B cell (primary cell): ENCODE results near the gene BNC2. TPM values are rescaled to one million over a fixed set of nuclear protein-coding genes. Genes with fewer than 3 reads are reported as not detected.

Source experiments
- ATAC-seq: fragments of 200-7000 bp; cut with Tn5 transposase; one replicate; pipeline ENCODE4 v1.10.0; 2021; ENCODE audit warnings: low read depth, mild to moderate bottlenecking, moderate number of reproducible peaks, moderate library complexity
- CTCF ChIA-PET: fragments of 350-600 bp; sonication (Branson Sonifier 250); formaldehyde crosslinking; loops from one replicate; lab custom pipeline; 2021; ENCODE audit warnings: antibody characterized with exemption, inconsistent platforms; lab: Charles Lee
- POLR2A ChIA-PET: fragments of 350-600 bp; sonication (Branson Sonifier 250); formaldehyde crosslinking; loops from one replicate; lab custom pipeline; 2021; ENCODE audit warnings: antibody characterized with exemption; lab: Charles Lee
- DNase-seq: peaks from one replicate; pipeline ENCODE4 v3.0.0; 2013
- H2AFZ ChIP-seq: 2 replicates; pipeline ENCODE4 v1.6.1; 2012; ENCODE audit warnings: mild to moderate bottlenecking, low read depth, low read length; ENCODE audit not compliant: insufficient read depth, poor library complexity, severe bottlenecking
- H3K27ac ChIP-seq, 2 donors: 1 replicate in 1 of 2; 2 replicates in 1 of 2; pipeline ENCODE4 v1.5.1; 2012 to 2013; ENCODE audit warnings: low read length in 2 of 2, mild to moderate bottlenecking in 2 of 2, moderate library complexity in 1 of 2
- H3K27me3 ChIP-seq, 4 experiments: fragments of 200-600 bp in 1 of 4; sonication (generic) in 1 of 4; replicated peaks in 1 of 4; 1 replicate in 2 of 4; 2 replicates in 2 of 4; pipeline versions ENCODE4 v1.6.1 to v1.7.0; 2013 to 2016; ENCODE audit warnings: low read length in 3 of 4, mild to moderate bottlenecking in 2 of 4, mixed read lengths in 1 of 4, moderate library complexity in 1 of 4; ENCODE audit not compliant: insufficient read depth in 4 of 4, control insufficient read depth in 3 of 4; ENCODE audit errors: control extremely low read depth in 1 of 4
- H3K36me3 ChIP-seq, 2 experiments: replicated peaks in 1 of 2; 1 replicate in 1 of 2; 2 replicates in 1 of 2; pipeline versions ENCODE4 v1.6.1 to v1.7.1; 2013; ENCODE audit warnings: low read length in 1 of 2; ENCODE audit not compliant: insufficient read depth in 2 of 2, control insufficient read depth in 1 of 2; ENCODE audit errors: control extremely low read depth in 1 of 2, extremely low read depth in 1 of 2
- H3K4me1 ChIP-seq, 2 donors: fragments of 200-600 bp in 1 of 2; sonication (generic) in 1 of 2; 1 replicate in 1 of 2; 2 replicates in 1 of 2; pipeline versions ENCODE4 v1.5.1 to v1.6.1; 2013 to 2017; ENCODE audit warnings: low read length in 2 of 2; ENCODE audit not compliant: control insufficient read depth in 2 of 2, insufficient read depth in 2 of 2
- H3K4me2 ChIP-seq: replicated peaks from 2 replicates; pipeline ENCODE3; 2012; ENCODE audit warnings: mild to moderate bottlenecking, low read depth, low read length; ENCODE audit not compliant: poor library complexity, severe bottlenecking
- H3K4me3 ChIP-seq, 5 experiments: fragments of 200-600 bp in 1 of 5; sonication (generic) in 1 of 5; 1 replicate in 3 of 5; 2 replicates in 2 of 5; pipeline versions ENCODE4 v1.5.1 to v1.7.0; 2011 to 2016; ENCODE audit warnings: low read length in 4 of 5, mild to moderate bottlenecking in 4 of 5, low read depth in 2 of 5, control low read depth in 1 of 5, moderate library complexity in 1 of 5; ENCODE audit not compliant: insufficient read depth in 1 of 5; ENCODE audit errors: control extremely low read depth in 1 of 5, extremely low read depth in 1 of 5
- H3K79me2 ChIP-seq: fragments of 200-600 bp; sonication (generic); one replicate; pipeline ENCODE4 v1.6.0; 2016; ENCODE audit warnings: low read length; ENCODE audit not compliant: control insufficient read depth, insufficient read depth
- H3K9ac ChIP-seq: fragments of 200-600 bp; sonication (generic); 2 replicates; pipeline ENCODE4 v1.6.1; 2017; ENCODE audit warnings: mild to moderate bottlenecking, low read length, moderate library complexity
- H3K9me3 ChIP-seq, 3 donors: one replicate each; pipeline versions ENCODE4 v1.6.1 to v1.7.1; 2013; ENCODE audit warnings: low read length in 2 of 3; ENCODE audit not compliant: control insufficient read depth in 2 of 3, insufficient read depth in 1 of 3; ENCODE audit errors: control extremely low read depth in 1 of 3
- H4K20me1 ChIP-seq: 2 replicates; pipeline ENCODE4 v1.6.0; 2012; ENCODE audit warnings: mild to moderate bottlenecking, low read length; ENCODE audit not compliant: insufficient read depth, control insufficient read depth, poor library complexity, severe bottlenecking
- H3K27ac Mint-ChIP-seq: one replicate; pipeline ENCODE4 v1.8.0; 2021; ENCODE audit warnings: mixed read lengths
- H3K27me3 Mint-ChIP-seq: one replicate; pipeline ENCODE4 v1.8.0; 2021; ENCODE audit warnings: mixed read lengths
- H3K4me1 Mint-ChIP-seq: one replicate; pipeline ENCODE4 v1.8.0; 2021; ENCODE audit warnings: mixed read lengths
- H3K4me3 Mint-ChIP-seq: one replicate; pipeline ENCODE4 v1.8.0; 2021; ENCODE audit warnings: mixed read lengths
- H3K9me3 Mint-ChIP-seq: one replicate; pipeline ENCODE4 v1.8.0; 2022; ENCODE audit warnings: mixed read lengths; ENCODE audit not compliant: insufficient read depth
- EZH2 ChIP-seq: IDR thresholded peaks from 2 replicates; pipeline ENCODE4 v1.6.1; 2012; ENCODE audit warnings: borderline replicate concordance, low read depth, mild to moderate bottlenecking, moderate library complexity, low read length; ENCODE audit not compliant: insufficient read depth, poor library complexity, severe bottlenecking
- WGBS: methylation state at CpG from one replicate; pipeline ENCODE4 v1.1.5; 2013; ENCODE audit warnings: missing lambda C conversion rate; ENCODE audit not compliant: insufficient coverage; 5-methylcytosine and 5-hydroxymethylcytosine counted together
- intact Hi-C: fragments of 100-400 bp; cut with micrococcal nuclease; formaldehyde crosslinking; loops from one replicate; pipeline ENCODE4 v1.10.0; 2022
- polyA plus RNA-seq: library from polyadenylated mRNA; depleted of rRNA; stranded (reverse); fragments of >200 nt; gene quantifications from 2 replicates; pipeline ENCODE4 v1.2.3, GENCODE V29; 2012
- total RNA-seq, 2 donors: library from RNA; stranded (reverse); fragments of 120-200 nt in 1 of 2; gene quantifications; 1 replicate in 1 of 2; 2 replicates in 1 of 2; pipeline versions ENCODE4 v1.2.3 to v1.2.4, GENCODE V29; 2013 to 2022
- TF ChIP-seq, protein P1 (sequence below): fragments of 200-600 bp; IDR thresholded peaks from one replicate; pipeline ENCODE4 v1.8.0; 2022; ENCODE audit warnings: antibody characterized with exemption, mild to moderate bottlenecking

BNC2 gene
- total and polyA plus RNA-seq, 2 donors (not counting 1 experiment from before 2014, with no cell fraction given) = 0.01 TPM; not detected in 1

DNA sequence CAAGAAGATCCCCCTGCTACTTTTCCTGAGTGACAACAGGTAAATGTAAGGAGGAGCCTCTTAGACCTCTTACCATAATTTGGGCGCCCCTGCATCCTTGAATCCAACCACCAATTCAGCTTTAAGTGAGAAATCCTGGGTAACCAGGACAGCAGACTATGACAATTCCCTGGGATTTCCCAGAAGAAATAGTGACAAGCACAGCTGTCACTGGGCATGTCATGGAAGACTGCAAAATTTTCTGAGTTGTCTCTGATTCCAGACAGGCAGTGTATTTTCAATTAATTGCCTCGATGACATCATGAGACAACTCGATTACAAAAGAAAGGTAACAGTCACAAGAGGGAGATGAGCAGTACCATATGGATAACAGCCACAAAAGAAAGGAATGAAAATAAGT is 256.9 kb downstream of the BNC2 start:
- CTCF ChIA-PET = no interaction called here
- Histone ChIP-seq H3K9me3 (no peaks in the 10 kb centered on the region), H2AFZ (no peak overlapping the region), H3K36me3 (no peaks in the 10 kb centered on the region), H3K4me2 (no peak overlapping the region), H3K79me2 (no peaks in the 10 kb centered on the region), H3K27me3 (no peaks in the 10 kb centered on the region), H4K20me1 (no peaks in the 10 kb centered on the region), H3K4me3 (no peak overlapping the region), H3K4me1 (no peaks in the 10 kb centered on the region), H3K9ac (no peak overlapping the region), H3K27ac (no peak overlapping the region)
- ATAC-seq = no peak
- TF ChIP-seq EZH2 = no peak
- TF ChIP-seq, protein P1, sequence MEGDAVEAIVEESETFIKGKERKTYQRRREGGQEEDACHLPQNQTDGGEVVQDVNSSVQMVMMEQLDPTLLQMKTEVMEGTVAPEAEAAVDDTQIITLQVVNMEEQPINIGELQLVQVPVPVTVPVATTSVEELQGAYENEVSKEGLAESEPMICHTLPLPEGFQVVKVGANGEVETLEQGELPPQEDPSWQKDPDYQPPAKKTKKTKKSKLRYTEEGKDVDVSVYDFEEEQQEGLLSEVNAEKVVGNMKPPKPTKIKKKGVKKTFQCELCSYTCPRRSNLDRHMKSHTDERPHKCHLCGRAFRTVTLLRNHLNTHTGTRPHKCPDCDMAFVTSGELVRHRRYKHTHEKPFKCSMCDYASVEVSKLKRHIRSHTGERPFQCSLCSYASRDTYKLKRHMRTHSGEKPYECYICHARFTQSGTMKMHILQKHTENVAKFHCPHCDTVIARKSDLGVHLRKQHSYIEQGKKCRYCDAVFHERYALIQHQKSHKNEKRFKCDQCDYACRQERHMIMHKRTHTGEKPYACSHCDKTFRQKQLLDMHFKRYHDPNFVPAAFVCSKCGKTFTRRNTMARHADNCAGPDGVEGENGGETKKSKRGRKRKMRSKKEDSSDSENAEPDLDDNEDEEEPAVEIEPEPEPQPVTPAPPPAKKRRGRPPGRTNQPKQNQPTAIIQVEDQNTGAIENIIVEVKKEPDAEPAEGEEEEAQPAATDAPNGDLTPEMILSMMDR = no peak
- Mint-ChIP-seq H3K4me1 (no peaks in the 10 kb centered on the region), H3K27ac (no peak overlapping the region), H3K9me3 (no peaks in the 10 kb centered on the region), H3K27me3 (no peaks in the 10 kb centered on the region), H3K4me3 (no peak overlapping the region)
- intact Hi-C loops = no loop called here
- WGBS = 100% methylated on average over 1 of the region's 3 CpGs
- no peak for DNase-seq
- POLR2A ChIA-PET = no interaction called here

DNA sequence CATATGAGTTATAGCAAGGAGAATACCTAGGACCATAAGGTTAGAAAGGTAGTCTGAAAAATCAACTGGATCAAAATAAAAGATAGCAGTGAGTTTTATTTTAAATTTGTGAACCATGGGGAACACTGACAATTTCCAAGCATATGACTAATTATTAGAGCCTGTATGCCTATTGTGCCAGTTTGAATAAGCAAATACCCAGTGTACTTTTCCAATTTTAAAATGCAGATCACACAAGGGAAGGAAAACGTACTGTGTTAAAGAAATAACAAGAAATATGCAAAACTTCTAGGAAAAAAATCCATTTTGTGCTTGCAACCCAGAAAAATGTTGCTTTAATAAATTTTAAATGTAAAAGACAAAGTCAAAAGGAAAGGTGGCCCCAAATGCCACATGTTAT is 257.4 kb downstream of the BNC2 start:
- CTCF ChIA-PET = no interaction called here

More for the DNA sequence above, 257.4 kb downstream of the BNC2 start:
- DNase-seq (no peak), ATAC-seq (no peak)
- Histone ChIP-seq H4K20me1 (no peaks in the 10 kb centered on the region), H3K4me2 (no peak overlapping the region), H3K9me3 (no peaks in the 10 kb centered on the region), H3K27ac (no peak overlapping the region), H3K27me3 (no peaks in the 10 kb centered on the region), H3K36me3 (no peaks in the 10 kb centered on the region), H3K4me1 (no peaks in the 10 kb centered on the region), H2AFZ (no peak overlapping the region), H3K9ac (no peak overlapping the region), H3K79me2 (no peaks in the 10 kb centered on the region), H3K4me3 (no peak overlapping the region)
- TF ChIP-seq, protein P1 = no peak
- no peak for TF ChIP-seq EZH2
- no CpG with 5 or more reads among the region's 1 CpG for WGBS
- intact Hi-C loops = no loop called here
- no peaks in the 10 kb centered on the region for H3K4me1 Mint-ChIP-seq
- H3K4me3 Mint-ChIP-seq = no peak overlapping the region
- H3K9me3 Mint-ChIP-seq = no peaks in the 10 kb centered on the region
- H3K27ac Mint-ChIP-seq = no peak overlapping the region
- POLR2A ChIA-PET = no interaction called here
- H3K27me3 Mint-ChIP-seq = no peaks in the 10 kb centered on the region
